HFF-Myc (cell line): ENCODE measurements around the gene RNF144A.

Experiments
- DNase-seq: peaks from one replicate; pipeline ENCODE4 v3.0.0-alpha.2; 2011; ENCODE audit warnings: low read depth; ENCODE audit errors: extremely low read depth
- H3K4me3 ChIP-seq: replicated peaks from 2 replicates; pipeline ENCODE4 v1.5.1; 2011; ENCODE audit warnings: low read depth, mild to moderate bottlenecking, control low read depth, low read length
- TF ChIP-seq, protein P1 (sequence below): IDR thresholded peaks from 2 replicates; pipeline ENCODE4 v1.5.1; 2012; ENCODE audit warnings: mild to moderate bottlenecking, low read depth, low read length, control low read depth; ENCODE audit errors: missing control alignments

RNF144A gene

DNA sequence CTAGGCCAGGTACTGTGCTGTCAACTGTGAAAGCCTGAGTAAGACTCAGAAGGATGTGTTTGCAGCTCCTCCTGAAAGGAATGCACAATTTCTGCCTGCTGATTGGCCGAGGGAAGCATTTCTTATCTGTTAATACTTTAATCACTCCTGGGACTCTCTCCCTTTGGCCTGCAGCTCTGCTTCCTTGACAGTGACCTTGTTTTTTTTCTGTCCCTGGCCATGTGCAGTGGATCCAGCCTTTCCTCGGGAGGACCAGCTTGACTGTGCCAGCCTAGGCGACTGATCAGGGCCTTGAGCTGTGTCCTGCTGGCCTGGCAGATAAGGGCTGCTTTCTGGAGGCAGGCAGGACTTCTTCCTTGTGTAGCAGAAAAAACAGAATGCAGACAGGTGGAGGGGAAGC, 10.0 kb downstream of the RNF144A start:
- TF ChIP-seq, protein P1, sequence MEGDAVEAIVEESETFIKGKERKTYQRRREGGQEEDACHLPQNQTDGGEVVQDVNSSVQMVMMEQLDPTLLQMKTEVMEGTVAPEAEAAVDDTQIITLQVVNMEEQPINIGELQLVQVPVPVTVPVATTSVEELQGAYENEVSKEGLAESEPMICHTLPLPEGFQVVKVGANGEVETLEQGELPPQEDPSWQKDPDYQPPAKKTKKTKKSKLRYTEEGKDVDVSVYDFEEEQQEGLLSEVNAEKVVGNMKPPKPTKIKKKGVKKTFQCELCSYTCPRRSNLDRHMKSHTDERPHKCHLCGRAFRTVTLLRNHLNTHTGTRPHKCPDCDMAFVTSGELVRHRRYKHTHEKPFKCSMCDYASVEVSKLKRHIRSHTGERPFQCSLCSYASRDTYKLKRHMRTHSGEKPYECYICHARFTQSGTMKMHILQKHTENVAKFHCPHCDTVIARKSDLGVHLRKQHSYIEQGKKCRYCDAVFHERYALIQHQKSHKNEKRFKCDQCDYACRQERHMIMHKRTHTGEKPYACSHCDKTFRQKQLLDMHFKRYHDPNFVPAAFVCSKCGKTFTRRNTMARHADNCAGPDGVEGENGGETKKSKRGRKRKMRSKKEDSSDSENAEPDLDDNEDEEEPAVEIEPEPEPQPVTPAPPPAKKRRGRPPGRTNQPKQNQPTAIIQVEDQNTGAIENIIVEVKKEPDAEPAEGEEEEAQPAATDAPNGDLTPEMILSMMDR = no peak
- no peak for DNase-seq
- no peak overlapping the region for H3K4me3 ChIP-seq

DNA sequence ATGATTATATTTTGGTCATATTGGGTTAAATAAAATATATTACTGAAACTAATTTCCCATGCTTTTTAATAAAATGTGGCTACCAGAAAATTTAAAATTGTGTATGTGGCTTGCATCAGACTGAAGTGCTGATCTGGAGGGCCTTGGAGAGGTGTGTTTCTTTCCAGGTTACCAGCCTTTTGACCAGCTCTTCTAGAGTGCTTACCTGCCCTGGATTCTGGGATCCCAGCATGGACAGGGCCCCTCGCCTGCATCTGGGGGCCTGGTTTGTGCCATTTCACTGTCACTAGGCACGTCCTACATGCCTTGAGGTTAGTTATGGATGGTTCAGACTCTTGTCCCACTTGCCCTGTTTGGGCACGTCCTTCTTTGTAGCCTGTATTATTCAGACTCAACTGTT, 10.5 kb downstream of the RNF144A start:
- no peak overlapping the region for H3K4me3 ChIP-seq
- TF ChIP-seq, protein P1 = no peak
- no peak for DNase-seq

DNA sequence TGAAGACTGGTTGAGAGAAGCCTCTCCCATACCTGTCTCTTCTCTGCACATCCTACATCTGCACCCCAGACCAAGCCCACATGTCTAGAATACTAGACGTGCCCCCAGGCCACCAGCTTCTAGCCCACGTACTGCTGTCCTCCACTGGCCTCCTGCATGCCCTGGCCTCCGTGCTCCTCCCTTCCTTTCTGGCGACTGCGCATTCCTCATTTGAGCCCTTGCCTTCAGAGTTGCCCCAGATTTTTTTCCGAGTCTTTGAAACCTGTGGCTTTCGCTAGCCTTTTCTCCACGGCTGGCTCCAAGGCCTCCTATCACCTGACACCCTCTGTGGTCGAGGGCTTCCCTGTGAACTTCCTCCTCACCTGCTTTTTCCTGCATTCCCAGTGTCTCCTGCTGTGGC, 11.2 kb downstream of the RNF144A start:
- DNase-seq = no peak
- no peak overlapping the region for H3K4me3 ChIP-seq
- TF ChIP-seq, protein P1 = no peak

DNA sequence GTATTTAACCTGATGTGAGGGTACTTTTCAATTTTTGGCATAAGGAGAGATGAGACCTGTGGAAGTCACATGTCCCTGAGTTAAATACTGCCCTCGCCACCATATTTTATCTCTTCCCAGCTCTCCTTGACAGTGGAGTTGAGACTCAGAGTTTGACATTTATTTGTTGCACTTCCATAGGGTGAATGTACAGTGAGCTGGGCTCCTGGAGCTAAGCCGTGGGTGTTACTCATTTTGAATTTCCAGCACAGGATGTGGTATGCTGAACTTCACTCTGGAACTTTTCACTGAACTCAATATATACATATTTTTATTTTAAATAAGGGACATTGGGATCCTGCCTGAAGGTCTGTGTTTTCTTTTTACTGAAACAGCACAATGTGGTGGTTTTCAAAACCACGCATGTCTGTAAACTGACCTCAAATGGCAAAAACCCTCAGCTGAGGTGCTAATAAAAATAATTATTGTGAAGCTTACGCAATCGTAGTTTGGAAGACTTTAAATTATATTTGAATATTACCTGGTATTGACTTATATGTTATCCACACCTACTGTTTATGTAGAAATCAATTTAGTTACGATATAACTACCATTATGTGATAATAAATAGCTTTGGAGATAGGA, 12.1 kb downstream of the RNF144A start:
- TF ChIP-seq, protein P1 = no peak
- DNase-seq = no peak
- no peak overlapping the region for H3K4me3 ChIP-seq

DNA sequence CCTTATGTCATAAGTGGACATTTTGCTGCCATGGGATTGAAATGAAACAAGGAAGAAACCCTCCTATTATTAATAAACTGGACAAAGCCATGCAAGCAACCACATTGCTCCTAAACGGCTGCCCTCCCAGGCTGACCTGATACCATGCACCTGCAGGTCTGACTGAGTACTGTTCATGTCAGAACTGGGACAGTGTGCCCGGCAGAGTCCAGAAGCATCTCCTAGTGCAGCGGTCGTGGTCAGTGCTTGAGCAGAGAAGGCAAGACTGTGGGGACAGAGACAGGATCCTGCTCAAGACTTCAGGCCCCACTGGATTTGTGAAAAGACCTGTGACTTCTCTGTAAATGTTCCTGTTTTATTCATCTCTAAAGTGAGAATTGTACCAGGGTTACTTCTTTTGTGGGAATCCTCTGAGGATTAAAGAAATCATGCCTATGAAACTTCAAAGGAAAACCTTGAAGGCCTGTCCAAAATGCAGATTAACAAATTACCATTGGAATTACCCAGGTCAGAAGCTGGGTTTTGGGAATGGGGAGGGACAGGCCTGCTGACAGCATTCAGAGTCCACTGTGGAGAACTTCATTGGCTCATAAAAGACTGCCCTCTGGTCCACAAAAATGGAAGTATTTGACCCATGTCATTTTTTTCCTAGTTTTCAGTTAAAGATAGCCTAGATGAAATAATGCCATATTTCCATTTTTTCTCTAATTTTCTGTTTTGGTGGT, 13.9 kb downstream of the RNF144A start:
- TF ChIP-seq, protein P1 = no peak
- H3K4me3 ChIP-seq = no peak overlapping the region
- no peak for DNase-seq

DNA sequence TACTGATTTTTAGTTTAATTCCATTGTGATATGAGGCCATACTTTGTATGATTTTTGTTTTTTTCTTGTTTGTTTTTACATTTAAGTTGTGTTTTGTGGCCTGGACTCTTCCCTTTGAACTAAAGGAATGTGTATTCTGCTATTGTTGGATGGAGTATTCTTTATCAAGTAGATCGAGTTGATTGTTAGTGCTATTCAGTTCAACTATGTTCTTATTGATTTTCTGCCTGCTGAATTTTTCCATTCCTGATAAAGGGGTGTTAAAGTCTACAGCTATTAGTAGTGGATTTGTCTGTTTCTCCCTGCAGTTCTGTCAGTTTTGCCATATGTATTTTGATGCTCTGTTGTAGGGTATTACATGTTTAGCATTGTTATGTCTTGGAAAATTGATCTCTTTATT, 14.5 kb downstream of the RNF144A start:
- TF ChIP-seq, protein P1 = no peak
- DNase-seq = no peak
- no peak overlapping the region for H3K4me3 ChIP-seq
